K562 (cell line): ENCODE data around the gene SPHK2. TPM values are rescaled to one million over a fixed set of nuclear protein-coding genes. Genes with fewer than 3 reads are reported as not detected.

ENCODE experiments used
- CBX8 ChIP-seq: fragments of 200-600 bp; sonication (generic); IDR thresholded peaks from 2 replicates; pipeline ENCODE4 v1.6.1; 2012; ENCODE audit warnings: borderline replicate concordance, mixed run types, low read depth, mild to moderate bottlenecking, moderate library complexity, mixed read lengths, low read length, control low read depth, inconsistent platforms; ENCODE audit not compliant: poor library complexity, severe bottlenecking; ENCODE audit errors: extremely low read depth
- HDAC1 ChIP-seq, 2 experiments: fragments of 450-650 bp; IDR thresholded peaks; 2 replicates each; pipeline ENCODE4 v1.6.1; 2016 to 2017; ENCODE audit warnings: inconsistent platforms in 1 of 2, mild to moderate bottlenecking in 1 of 2, moderate library complexity in 1 of 2
- JUND ChIP-seq, 2 experiments: IDR thresholded peaks; 2 replicates in 1 of 2; 3 replicates in 1 of 2; pipeline ENCODE4 v1.6.1; 2011; ENCODE audit warnings: borderline replicate concordance in 2 of 2, low read depth in 2 of 2, low read length in 2 of 2, improper control_type of control experiment in 1 of 2, missing biosample characterization in 1 of 2, missing genetic modification characterization in 1 of 2, missing genetic modification reagents in 1 of 2
- MECOM ChIP-seq: fragments of 250-450 bp; sonication (Bioruptor Pico); IDR thresholded peaks from 2 replicates; pipeline ENCODE4 v1.8.0; 2022; ENCODE audit warnings: inconsistent platforms
- PPARD ChIP-seq: fragments of 250-450 bp; sonication (Bioruptor Pico); IDR thresholded peaks from 2 replicates; pipeline ENCODE4 v1.8.0; 2022; ENCODE audit warnings: inconsistent platforms, mild to moderate bottlenecking, moderate library complexity
- SMAD2 ChIP-seq: fragments of 150-350 bp; IDR thresholded peaks from 2 replicates; pipeline ENCODE4 v1.6.1; 2014; ENCODE audit warnings: low read depth, mild to moderate bottlenecking, low read length
- SMARCA5 ChIP-seq: fragments of 450-650 bp; IDR thresholded peaks from 2 replicates; pipeline ENCODE4 v1.6.1; 2016
- YBX1 ChIP-seq: fragments of 450-650 bp; IDR thresholded peaks from 2 replicates; pipeline ENCODE4 v1.7.1; 2016; ENCODE audit warnings: mild to moderate bottlenecking
- ZBTB17 ChIP-seq: fragments of 450-650 bp; formaldehyde crosslinking; IDR thresholded peaks from 2 replicates; pipeline ENCODE4 v1.4.0; 2020; ENCODE audit warnings: mild to moderate bottlenecking
- ZNF140 ChIP-seq: fragments of 250-450 bp; sonication (Bioruptor Pico); IDR thresholded peaks from 2 replicates; pipeline ENCODE4 v1.8.0; 2021; ENCODE audit warnings: moderate library complexity, mild to moderate bottlenecking, inconsistent platforms
- ZNF232 ChIP-seq: sonication (generic); formaldehyde crosslinking; IDR thresholded peaks from 2 replicates; pipeline ENCODE4 v1.8.0; 2022; ENCODE audit warnings: mild to moderate bottlenecking, missing genetic modification reagents
- polyA plus RNA-seq, 8 experiments: library from polyadenylated mRNA; depleted of rRNA in 4 of 8; stranded (reverse) in 5 of 8; unstranded in 3 of 8; fragments of >200 nt; fragmentation: Nextera tagmentation in 2 of 8; fragmentation: Illumina TruSeq in 1 of 8; extraction: Ambion mirVana in 2 of 8; extraction: Trizol in 1 of 8; gene quantifications; 2 replicates each; pipeline versions ENCODE4 v1.2.1 to v1.2.3, GENCODE V29; 2011 to 2014; ENCODE audit warnings: inconsistent platforms in 1 of 8, missing spikeins in 1 of 8
- total RNA-seq, 7 experiments: library from RNA; depleted of rRNA in 6 of 7; stranded (reverse); fragments of >200 nt in 6 of 7; fragmentation: Illumina TruSeq in 2 of 7; extraction: Trizol in 2 of 7; gene quantifications; 2 replicates each; pipeline versions ENCODE4 v1.2.1 to v1.2.3, GENCODE V29; 2011 to 2021; ENCODE audit warnings: low replicate concordance in 1 of 7
- TF ChIP-seq, protein P1 (sequence below): fragments of 250-450 bp; sonication (Bioruptor Pico); IDR thresholded peaks from 2 replicates; pipeline ENCODE4 v1.8.0; 2021; ENCODE audit warnings: borderline replicate concordance, mild to moderate bottlenecking, moderate library complexity; ENCODE audit not compliant: poor library complexity, severe bottlenecking
- TF ChIP-seq, protein P2 (sequence below): fragments of 450-650 bp; IDR thresholded peaks from one replicate; pipeline ENCODE4 v1.6.1; 2018; ENCODE audit warnings: mild to moderate bottlenecking, moderate library complexity; ENCODE audit not compliant: partially characterized antibody
- TF ChIP-seq, protein P3 (sequence below): fragments of 450-650 bp; IDR thresholded peaks from 2 replicates; pipeline ENCODE4 v1.6.1; 2014; ENCODE audit warnings: low read depth, mild to moderate bottlenecking, moderate library complexity, borderline replicate concordance
- TF ChIP-seq, protein P4 (sequence below), 3 experiments: fragments of 200-800 bp in 1 of 3; sonication (Bioruptor generic) in 1 of 3; sonication (generic) in 1 of 3; formaldehyde crosslinking in 1 of 3; IDR thresholded peaks; 2 replicates each; pipeline versions ENCODE4 v1.6.1 to v1.8.0; 2016 to 2022; ENCODE audit warnings: mild to moderate bottlenecking in 2 of 3, missing compliant biosample characterization in 2 of 3, missing genetic modification characterization in 2 of 3, missing genetic modification reagents in 1 of 3

Gene SPHK2
- total and polyA plus RNA-seq, 9 of the 15 experiments (the other 6 are each of a cell fraction or from before 2014, with no cell fraction given), result 0.10 to 15.2 (median 2.9) TPM

DNA sequence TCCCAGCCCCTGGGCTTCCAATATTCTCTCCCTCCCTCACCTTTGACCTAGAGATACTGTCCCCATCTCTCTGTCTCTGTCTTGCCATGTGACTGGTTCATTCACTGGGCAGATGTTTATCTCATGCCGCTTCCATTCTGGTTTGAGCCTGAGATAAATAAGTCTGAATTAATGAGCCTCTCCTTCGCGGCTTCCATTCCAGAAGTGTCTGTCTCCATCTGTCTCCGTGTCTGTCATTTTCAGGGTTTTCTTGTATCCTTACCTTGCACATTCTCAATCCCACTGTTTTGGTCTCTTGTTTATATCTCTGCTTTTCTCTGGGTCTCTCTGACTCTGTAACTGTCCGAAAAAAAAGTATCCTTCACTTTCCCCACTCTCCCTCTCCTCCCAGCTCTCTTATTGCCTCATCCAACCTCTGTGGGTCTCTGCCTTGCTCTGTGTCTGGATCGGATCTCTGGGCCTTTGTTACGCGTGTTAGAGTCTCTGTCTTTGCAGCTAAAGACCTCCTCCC lies 4.3 kb downstream of the SPHK2 start (continued):
- TF ChIP-seq YBX1, result no peak
- TF ChIP-seq ZBTB17 (CRISPR knock-in tag), result no peak
- TF ChIP-seq, protein P1, sequence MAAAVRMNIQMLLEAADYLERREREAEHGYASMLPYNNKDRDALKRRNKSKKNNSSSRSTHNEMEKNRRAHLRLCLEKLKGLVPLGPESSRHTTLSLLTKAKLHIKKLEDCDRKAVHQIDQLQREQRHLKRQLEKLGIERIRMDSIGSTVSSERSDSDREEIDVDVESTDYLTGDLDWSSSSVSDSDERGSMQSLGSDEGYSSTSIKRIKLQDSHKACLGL, result no peak
- TF ChIP-seq HDAC1 (IDR thresholded peaks at IDR 0.05), result peak in 1 of 2 experiments; percentile 65; a peak in 2 of 4 replicates
- TF ChIP-seq SMARCA5, result peak; percentile 32; the same call in 1 of the 2 replicates
- TF ChIP-seq, protein P2, sequence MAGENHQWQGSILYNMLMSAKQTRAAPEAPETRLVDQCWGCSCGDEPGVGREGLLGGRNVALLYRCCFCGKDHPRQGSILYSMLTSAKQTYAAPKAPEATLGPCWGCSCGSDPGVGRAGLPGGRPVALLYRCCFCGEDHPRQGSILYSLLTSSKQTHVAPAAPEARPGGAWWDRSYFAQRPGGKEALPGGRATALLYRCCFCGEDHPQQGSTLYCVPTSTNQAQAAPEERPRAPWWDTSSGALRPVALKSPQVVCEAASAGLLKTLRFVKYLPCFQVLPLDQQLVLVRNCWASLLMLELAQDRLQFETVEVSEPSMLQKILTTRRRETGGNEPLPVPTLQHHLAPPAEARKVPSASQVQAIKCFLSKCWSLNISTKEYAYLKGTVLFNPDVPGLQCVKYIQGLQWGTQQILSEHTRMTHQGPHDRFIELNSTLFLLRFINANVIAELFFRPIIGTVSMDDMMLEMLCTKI, result no peak
- TF ChIP-seq, protein P3, sequence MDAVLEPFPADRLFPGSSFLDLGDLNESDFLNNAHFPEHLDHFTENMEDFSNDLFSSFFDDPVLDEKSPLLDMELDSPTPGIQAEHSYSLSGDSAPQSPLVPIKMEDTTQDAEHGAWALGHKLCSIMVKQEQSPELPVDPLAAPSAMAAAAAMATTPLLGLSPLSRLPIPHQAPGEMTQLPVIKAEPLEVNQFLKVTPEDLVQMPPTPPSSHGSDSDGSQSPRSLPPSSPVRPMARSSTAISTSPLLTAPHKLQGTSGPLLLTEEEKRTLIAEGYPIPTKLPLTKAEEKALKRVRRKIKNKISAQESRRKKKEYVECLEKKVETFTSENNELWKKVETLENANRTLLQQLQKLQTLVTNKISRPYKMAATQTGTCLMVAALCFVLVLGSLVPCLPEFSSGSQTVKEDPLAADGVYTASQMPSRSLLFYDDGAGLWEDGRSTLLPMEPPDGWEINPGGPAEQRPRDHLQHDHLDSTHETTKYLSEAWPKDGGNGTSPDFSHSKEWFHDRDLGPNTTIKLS, result no peak
- TF ChIP-seq ZNF232, result 0 out of 2 replicates have a peak, but pooled peaks have one; percentile 25
- TF ChIP-seq MECOM (CRISPR knock-in tag), result no peak
- TF ChIP-seq CBX8, result no peak
- TF ChIP-seq SMAD2, result no peak
- TF ChIP-seq, protein P4, sequence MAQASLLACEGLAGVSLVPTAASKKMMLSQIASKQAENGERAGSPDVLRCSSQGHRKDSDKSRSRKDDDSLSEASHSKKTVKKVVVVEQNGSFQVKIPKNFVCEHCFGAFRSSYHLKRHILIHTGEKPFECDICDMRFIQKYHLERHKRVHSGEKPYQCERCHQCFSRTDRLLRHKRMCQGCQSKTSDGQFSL (CRISPR knock-in tag; IDR thresholded peaks at IDR 0.05), result no peak
- TF ChIP-seq, protein P4 (tag; IDR thresholded peaks at IDR 0.05), result no peak
- no peak for TF ChIP-seq ZNF140 (CRISPR knock-in tag)
- TF ChIP-seq JUND (IDR thresholded peaks at IDR 0.05; ENCODE audit: borderline replicate concordance, low read depth, low read length), result no peak
- no peak for TF ChIP-seq JUND (tag; IDR thresholded peaks at IDR 0.05; ENCODE audit: borderline replicate concordance, low read depth, low read length)
- TF ChIP-seq PPARD (CRISPR knock-in tag), result no peak
